ENCODE results near the gene PLCB4. TPM values are rescaled to one million over a fixed set of nuclear protein-coding genes. Genes with fewer than 3 reads are reported as not detected.

PLCB4 gene
- polyA plus RNA-seq, 1 of the 3 experiments (the other 2 are of a cell fraction), result 5.5 TPM

- no peaks in the 10 kb centered on the region for H3F3A ChIP-seq (replicated peaks; ENCODE audit: insufficient read depth)
- no peak for DNase-seq
- H3K36me3 ChIP-seq (replicated peaks in 1 of 2; ENCODE audit: control insufficient read depth in 1 of 2, insufficient read depth in 2 of 2, low read length in 1 of 2), result no peaks in the 10 kb centered on the region
- no peaks in the 10 kb centered on the region for H3K9me3 ChIP-seq
- H3K9me2 ChIP-seq, result no peaks in the 10 kb centered on the region
- peaks cover 12 to 21% of the 10 kb centered on the region in 2 experiments; a peak in 3 of 4 replicates for H3K4me1 ChIP-seq (ENCODE audit: control insufficient read depth in 1 of 2, insufficient read depth in 2 of 2, low read depth in 1 of 2, low read length in 1 of 2)
- WGBS (ENCODE audit: low lambda C conversion rate), result 93% methylated on average over 4 of the region's 4 CpGs
- H2AFZ ChIP-seq (ENCODE audit: low read depth), result no peak overlapping the region
- no peaks in the 10 kb centered on the region for H3K27me3 ChIP-seq (ENCODE audit: insufficient read depth)
- no peak for TF ChIP-seq CHD2 (IDR thresholded peaks at IDR 0.05; ENCODE audit: low read length, partially characterized antibody)
- TF ChIP-seq, protein P1, sequence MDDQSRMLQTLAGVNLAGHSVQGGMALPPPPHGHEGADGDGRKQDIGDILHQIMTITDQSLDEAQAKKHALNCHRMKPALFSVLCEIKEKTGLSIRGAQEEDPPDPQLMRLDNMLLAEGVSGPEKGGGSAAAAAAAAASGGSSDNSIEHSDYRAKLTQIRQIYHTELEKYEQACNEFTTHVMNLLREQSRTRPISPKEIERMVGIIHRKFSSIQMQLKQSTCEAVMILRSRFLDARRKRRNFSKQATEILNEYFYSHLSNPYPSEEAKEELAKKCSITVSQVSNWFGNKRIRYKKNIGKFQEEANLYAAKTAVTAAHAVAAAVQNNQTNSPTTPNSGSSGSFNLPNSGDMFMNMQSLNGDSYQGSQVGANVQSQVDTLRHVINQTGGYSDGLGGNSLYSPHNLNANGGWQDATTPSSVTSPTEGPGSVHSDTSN (IDR thresholded peaks at IDR 0.05), result no peak
- TF ChIP-seq POLR2AphosphoS5 (IDR thresholded peaks at IDR 0.05; ENCODE audit: low read depth, low read length), result no peak
- no peak for TF ChIP-seq TAF1 (IDR thresholded peaks at IDR 0.05; ENCODE audit: borderline replicate concordance, low read depth, low read length)
- no peak for TF ChIP-seq MXI1 (IDR thresholded peaks at IDR 0.05; ENCODE audit: low read depth, low read length)
- TF ChIP-seq GATA2 (CRISPR knock-in tag; IDR thresholded peaks at IDR 0.05), result no peak
- no peak for TF ChIP-seq RCOR1 (IDR thresholded peaks at IDR 0.05; ENCODE audit: low read length)
- no peak for TF ChIP-seq FOSL2 (IDR thresholded peaks at IDR 0.05; ENCODE audit: borderline replicate concordance, low read depth)
- no peak for TF ChIP-seq USF1 (IDR thresholded peaks at IDR 0.05; ENCODE audit: borderline replicate concordance, low read depth)
- no peak for TF ChIP-seq NRF1 (IDR thresholded peaks at IDR 0.05; ENCODE audit: low read depth, low read length)
- TF ChIP-seq NFIC (IDR thresholded peaks at IDR 0.05; ENCODE audit: borderline replicate concordance), result no peak
- TF ChIP-seq, protein P2, sequence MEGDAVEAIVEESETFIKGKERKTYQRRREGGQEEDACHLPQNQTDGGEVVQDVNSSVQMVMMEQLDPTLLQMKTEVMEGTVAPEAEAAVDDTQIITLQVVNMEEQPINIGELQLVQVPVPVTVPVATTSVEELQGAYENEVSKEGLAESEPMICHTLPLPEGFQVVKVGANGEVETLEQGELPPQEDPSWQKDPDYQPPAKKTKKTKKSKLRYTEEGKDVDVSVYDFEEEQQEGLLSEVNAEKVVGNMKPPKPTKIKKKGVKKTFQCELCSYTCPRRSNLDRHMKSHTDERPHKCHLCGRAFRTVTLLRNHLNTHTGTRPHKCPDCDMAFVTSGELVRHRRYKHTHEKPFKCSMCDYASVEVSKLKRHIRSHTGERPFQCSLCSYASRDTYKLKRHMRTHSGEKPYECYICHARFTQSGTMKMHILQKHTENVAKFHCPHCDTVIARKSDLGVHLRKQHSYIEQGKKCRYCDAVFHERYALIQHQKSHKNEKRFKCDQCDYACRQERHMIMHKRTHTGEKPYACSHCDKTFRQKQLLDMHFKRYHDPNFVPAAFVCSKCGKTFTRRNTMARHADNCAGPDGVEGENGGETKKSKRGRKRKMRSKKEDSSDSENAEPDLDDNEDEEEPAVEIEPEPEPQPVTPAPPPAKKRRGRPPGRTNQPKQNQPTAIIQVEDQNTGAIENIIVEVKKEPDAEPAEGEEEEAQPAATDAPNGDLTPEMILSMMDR (IDR thresholded peaks at IDR 0.05), result no peak
- no peak for TF ChIP-seq MAX (IDR thresholded peaks at IDR 0.05; ENCODE audit: low read depth)
- TF ChIP-seq EZH2phosphoT487 (IDR thresholded peaks at IDR 0.05; ENCODE audit: borderline replicate concordance, low read depth), result no peak
- no peak for TF ChIP-seq MEF2A (IDR thresholded peaks at IDR 0.05; ENCODE audit: borderline replicate concordance, low read depth)
- TF ChIP-seq TEAD4 (IDR thresholded peaks at IDR 0.05; ENCODE audit: borderline replicate concordance, insufficient read depth), result no peak
- TF ChIP-seq, protein P3, sequence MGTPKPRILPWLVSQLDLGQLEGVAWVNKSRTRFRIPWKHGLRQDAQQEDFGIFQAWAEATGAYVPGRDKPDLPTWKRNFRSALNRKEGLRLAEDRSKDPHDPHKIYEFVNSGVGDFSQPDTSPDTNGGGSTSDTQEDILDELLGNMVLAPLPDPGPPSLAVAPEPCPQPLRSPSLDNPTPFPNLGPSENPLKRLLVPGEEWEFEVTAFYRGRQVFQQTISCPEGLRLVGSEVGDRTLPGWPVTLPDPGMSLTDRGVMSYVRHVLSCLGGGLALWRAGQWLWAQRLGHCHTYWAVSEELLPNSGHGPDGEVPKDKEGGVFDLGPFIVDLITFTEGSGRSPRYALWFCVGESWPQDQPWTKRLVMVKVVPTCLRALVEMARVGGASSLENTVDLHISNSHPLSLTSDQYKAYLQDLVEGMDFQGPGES (IDR thresholded peaks at IDR 0.05; ENCODE audit: low read depth, low read length), result no peak
- TF ChIP-seq RFX5 (IDR thresholded peaks at IDR 0.05; ENCODE audit: low read length), result no peak
- TF ChIP-seq YY1 (IDR thresholded peaks at IDR 0.05; ENCODE audit: low read depth), result no peak
- H4K20me1 ChIP-seq (ENCODE audit: insufficient read depth), result no peaks in the 10 kb centered on the region
- H3K79me2 ChIP-seq (ENCODE audit: insufficient read depth), result no peaks in the 10 kb centered on the region; the same call in 1 of the 2 replicates
- ChIA-PET CTCF (interaction anchor here (0.9 to 1.5 kb wide), 3 partner anchors 19 to 402 kb away, joined by 3 read pairs; no protein-coding TSS in a partner anchor), POLR2A (no interaction called here)
- no peak overlapping the region; a peak in 1 of 4 replicates for H3K27ac ChIP-seq (ENCODE audit: low read depth in 2 of 2, low read length in 1 of 2)
- H3K9ac ChIP-seq, result no peak overlapping the region
- peak overlapping the region; percentile 23; the same call in 1 of the 2 replicates for H3K4me2 ChIP-seq
- H3K4me3 ChIP-seq (ENCODE audit: low read depth in 2 of 2, low read length in 1 of 2), result no peak overlapping the region
Observed at GRCh38 chr20:9161311-9161710, 92.4 kb downstream of the PLCB4 start.

Measured in SK-N-SH (cell line).